H1 (cell line): ENCODE results near the gene KXD1. TPM values are rescaled to one million over a fixed set of nuclear protein-coding genes. Genes with fewer than 3 reads are reported as not detected.

Experiments
- CTCF ChIA-PET: fragments of 300-600 bp; sonication (Branson Sonifier 250); formaldehyde crosslinking; loops from one replicate; lab custom pipeline; 2021; ENCODE audit not compliant: partially characterized antibody; lab: Charles Lee
- POLR2A ChIA-PET: fragments of 300-600 bp; sonication (Branson Sonifier 250); formaldehyde crosslinking; loops from one replicate; lab custom pipeline; 2021; ENCODE audit warnings: inconsistent platforms; ENCODE audit not compliant: partially characterized antibody; lab: Charles Lee
- DNase-seq, 2 experiments: peaks; one replicate each; pipeline versions ENCODE4 v3.0.0 to v3.0.0-alpha.2; 2010 to 2022; ENCODE audit warnings: low spot score in 2 of 2, low read depth in 1 of 2, mixed read lengths in 1 of 2
- FAIRE-seq: peaks from 2 replicates; lab custom pipeline; 2011; peaks lifted over from hg19 to GRCh38; lab: Jason Lieb, UNC
- H2AFZ ChIP-seq: 2 replicates; pipeline ENCODE4 v1.8.1; 2012; ENCODE audit warnings: low read length, inconsistent platforms
- H2AK5ac ChIP-seq: 2 replicates; pipeline ENCODE4 v1.6.1; 2013; ENCODE audit warnings: low read depth, low read length
- H2BK120ac ChIP-seq: replicated peaks from 2 replicates; pipeline ENCODE3; 2013; ENCODE audit warnings: low read depth, low read length, inconsistent platforms
- H2BK12ac ChIP-seq: 2 replicates; pipeline ENCODE4 v1.6.1; 2013; ENCODE audit warnings: low read depth, low read length
- H2BK15ac ChIP-seq: 2 replicates; pipeline ENCODE4 v1.6.1; 2013; ENCODE audit warnings: low read length
- H2BK20ac ChIP-seq: 2 replicates; pipeline ENCODE4 v1.6.1; 2013; ENCODE audit warnings: low read length
- H2BK5ac ChIP-seq: 2 replicates; pipeline ENCODE4 v1.6.1; 2013; ENCODE audit warnings: low read depth, low read length
- H3K14ac ChIP-seq: 2 replicates; pipeline ENCODE4 v1.6.1; 2013; ENCODE audit warnings: inconsistent platforms; ENCODE audit not compliant: insufficient read length
- H3K18ac ChIP-seq: 2 replicates; pipeline ENCODE4 v1.6.1; 2013; ENCODE audit warnings: low read length; ENCODE audit errors: extremely low read depth
- H3K23ac ChIP-seq: 2 replicates; pipeline ENCODE4 v1.6.1; 2013; ENCODE audit warnings: inconsistent platforms; ENCODE audit not compliant: insufficient read length
- H3K23me2 ChIP-seq: 2 replicates; pipeline ENCODE4 v1.6.1; 2013; ENCODE audit warnings: low read depth, low read length
- H3K27ac ChIP-seq: 2 replicates; pipeline ENCODE4 v1.6.1; 2011; ENCODE audit warnings: low read depth, low read length, inconsistent platforms
- H3K27me3 ChIP-seq, 4 experiments: replicated peaks in 1 of 4; 1 replicate in 1 of 4; 2 replicates in 3 of 4; pipeline versions ENCODE4 v1.6.1 to v1.8.1; 2011 to 2013; ENCODE audit warnings: low read length in 3 of 4, mild to moderate bottlenecking in 3 of 4, inconsistent platforms in 2 of 4, mixed read lengths in 2 of 4, moderate library complexity in 1 of 4; ENCODE audit not compliant: control insufficient read depth in 3 of 4, insufficient read depth in 3 of 4; ENCODE audit errors: extremely low read depth in 1 of 4
- H3K36me3 ChIP-seq, 4 experiments: 2 replicates each; pipeline versions ENCODE4 v1.6.1 to v1.8.1; 2011 to 2013; ENCODE audit warnings: mild to moderate bottlenecking in 4 of 4, low read length in 3 of 4, moderate library complexity in 2 of 4, control low read depth in 1 of 4, inconsistent platforms in 1 of 4; ENCODE audit not compliant: insufficient read depth in 4 of 4, control insufficient read depth in 2 of 4
- H3K4ac ChIP-seq: replicated peaks from 2 replicates; pipeline ENCODE3; 2013; ENCODE audit warnings: low read length, low read depth, mixed read lengths, inconsistent platforms; ENCODE audit not compliant: insufficient read length
- H3K4me1 ChIP-seq, 4 experiments: replicated peaks in 1 of 4; 1 replicate in 1 of 4; 2 replicates in 3 of 4; pipeline versions ENCODE4 v1.6.1 to v1.8.1; 2011 to 2013; ENCODE audit warnings: low read length in 3 of 4, inconsistent platforms in 2 of 4, mixed read lengths in 1 of 4; ENCODE audit not compliant: insufficient read depth in 4 of 4, control insufficient read depth in 3 of 4
- H3K4me2 ChIP-seq, 2 experiments: 2 replicates each; pipeline versions ENCODE4 v1.6.1 to v1.8.1; 2011 to 2013; ENCODE audit warnings: low read depth in 2 of 2, low read length in 2 of 2, control low read depth in 1 of 2, inconsistent platforms in 1 of 2, mild to moderate bottlenecking in 1 of 2; ENCODE audit not compliant: insufficient read depth in 1 of 2
- H3K4me3 ChIP-seq, 4 experiments: fragments of 200-600, 300-600 bp in 1 of 4; sonication (generic), shearing (Covaris generic), sonication (Bioruptor Twin) in 1 of 4; 2 replicates each; pipeline versions ENCODE4 v1.5.1 to v1.8.1; 2011 to 2016; ENCODE audit warnings: low read length in 4 of 4, low read depth in 3 of 4, control low read depth in 2 of 4, inconsistent platforms in 2 of 4, mild to moderate bottlenecking in 2 of 4, mixed read lengths in 1 of 4, moderate library complexity in 1 of 4; ENCODE audit not compliant: insufficient read depth in 2 of 4; ENCODE audit errors: extremely low read depth in 1 of 4
- H3K56ac ChIP-seq: replicated peaks from 2 replicates; pipeline ENCODE3; 2013; ENCODE audit warnings: low read depth, mild to moderate bottlenecking, mixed read lengths, low read length, inconsistent platforms; ENCODE audit not compliant: insufficient read length
- H3K79me1 ChIP-seq: 2 replicates; pipeline ENCODE4 v1.6.1; 2013; ENCODE audit warnings: low read depth, low read length, control low read depth
- H3K79me2 ChIP-seq, 2 experiments: 2 replicates each; pipeline versions ENCODE4 v1.6.1 to v1.8.1; 2012 to 2013; ENCODE audit warnings: low read length in 2 of 2, mild to moderate bottlenecking in 2 of 2, inconsistent platforms in 1 of 2; ENCODE audit not compliant: insufficient read depth in 2 of 2, control insufficient read depth in 1 of 2
- H3K9ac ChIP-seq, 4 experiments: replicated peaks in 1 of 4; 1 replicate in 1 of 4; 2 replicates in 3 of 4; pipeline versions ENCODE4 v1.6.1 to v1.8.1; 2011 to 2013; ENCODE audit warnings: low read depth in 3 of 4, low read length in 3 of 4, control low read depth in 2 of 4, mild to moderate bottlenecking in 2 of 4, moderate library complexity in 2 of 4, inconsistent platforms in 1 of 4; ENCODE audit errors: extremely low read depth in 1 of 4
- H3K9me3 ChIP-seq, 2 experiments: 2 replicates each; pipeline versions ENCODE4 v1.6.1 to v1.8.1; 2012 to 2013; ENCODE audit warnings: mild to moderate bottlenecking in 2 of 2, moderate library complexity in 2 of 2, control low read depth in 1 of 2, inconsistent platforms in 1 of 2, low read depth in 1 of 2, low read length in 1 of 2, mixed read lengths in 1 of 2; ENCODE audit not compliant: insufficient read depth in 2 of 2
- H4K20me1 ChIP-seq, 2 experiments: replicated peaks in 1 of 2; 2 replicates each; pipeline versions ENCODE3 to v1.8.1; 2011 to 2013; ENCODE audit warnings: inconsistent platforms in 2 of 2, low read length in 2 of 2, mild to moderate bottlenecking in 1 of 2; ENCODE audit not compliant: insufficient read depth in 2 of 2, control insufficient read depth in 1 of 2
- H4K5ac ChIP-seq: 2 replicates; pipeline ENCODE4 v1.6.1; 2013; ENCODE audit warnings: low read length, low read depth, mixed read lengths, inconsistent platforms; ENCODE audit not compliant: insufficient read length
- H4K8ac ChIP-seq: 2 replicates; pipeline ENCODE4 v1.8.0; 2013; ENCODE audit warnings: mild to moderate bottlenecking, moderate library complexity, low read length, inconsistent platforms; ENCODE audit not compliant: insufficient read depth; ENCODE audit errors: extremely low read depth
- H4K91ac ChIP-seq: replicated peaks from 2 replicates; pipeline ENCODE3; 2013; ENCODE audit warnings: low read length, mixed read lengths, inconsistent platforms; ENCODE audit not compliant: insufficient read length
- CBX5 ChIP-seq: fragments of 300-800, 300-1000 bp; sonication (generic); IDR thresholded peaks from 2 replicates; pipeline ENCODE4 v1.7.1; 2016; ENCODE audit warnings: antibody characterized with exemption, low read length, low read depth
- CTBP2 ChIP-seq: IDR thresholded peaks from 2 replicates; pipeline ENCODE4 v1.7.0; 2011; ENCODE audit warnings: borderline replicate concordance, mild to moderate bottlenecking, moderate library complexity, mixed read lengths, low read length; ENCODE audit not compliant: insufficient read depth, insufficient read length
- E2F6 ChIP-seq: IDR thresholded peaks from 2 replicates; pipeline ENCODE4 v1.6.1; 2012; ENCODE audit warnings: inconsistent platforms
- KDM1A ChIP-seq: fragments of 200-600, 300-600 bp; sonication (generic); IDR thresholded peaks from 2 replicates; pipeline ENCODE4 v1.7.1; 2016; ENCODE audit warnings: mild to moderate bottlenecking, low read length, borderline replicate concordance
- NANOG ChIP-seq: IDR thresholded peaks from 2 replicates; pipeline ENCODE4 v1.6.1; 2011; ENCODE audit warnings: low read length, low read depth, mild to moderate bottlenecking, inconsistent platforms; ENCODE audit not compliant: insufficient read depth, poor library complexity, severe bottlenecking
- RAD21 ChIP-seq, 2 experiments: IDR thresholded peaks in 1 of 2; conservative IDR thresholded peaks in 1 of 2; 2 replicates each; pipeline ENCODE4 v1.6.1; 2011; ENCODE audit warnings: low read depth in 2 of 2, low read length in 2 of 2, improper control_type of control experiment in 1 of 2, inconsistent platforms in 1 of 2, mild to moderate bottlenecking in 1 of 2, moderate library complexity in 1 of 2
- RXRA ChIP-seq: IDR thresholded peaks from 2 replicates; pipeline ENCODE4 v1.6.1; 2011; ENCODE audit warnings: low read depth, mild to moderate bottlenecking, low read length, moderate library complexity; ENCODE audit not compliant: insufficient read depth
- SP1 ChIP-seq: IDR thresholded peaks from 2 replicates; pipeline ENCODE4 v1.6.1; 2011; ENCODE audit warnings: low read depth, low read length
- SP4 ChIP-seq: IDR thresholded peaks from 2 replicates; pipeline ENCODE4 v1.6.1; 2012; ENCODE audit warnings: low read length, inconsistent platforms
- USF2 ChIP-seq: IDR thresholded peaks from 2 replicates; pipeline ENCODE4 v1.6.1; 2011; ENCODE audit warnings: low read length, improper control_type of control experiment
- WGBS, 2 experiments: shearing (Covaris generic) in 1 of 2; methylation state at CpG; one replicate each; pipeline versions ENCODE4 v1.1.6 to v1.1.7; 2013 to 2015; ENCODE audit warnings: low lambda C conversion rate in 2 of 2, mixed read lengths in 2 of 2, inconsistent platforms in 1 of 2, low coverage in 1 of 2, missing lambda C conversion rate in 1 of 2; ENCODE audit not compliant: insufficient replicate concordance in 2 of 2, insufficient coverage in 1 of 2, insufficient read length in 1 of 2; ENCODE audit errors: extremely low coverage in 1 of 2, missing lambda C conversion rate in 1 of 2; 5-methylcytosine and 5-hydroxymethylcytosine counted together
- polyA plus RNA-seq, 7 experiments: library from polyadenylated mRNA; depleted of rRNA in 3 of 7; stranded (reverse) in 5 of 7; unstranded in 2 of 7; fragments of >200 nt in 5 of 7; fragments of 200-250 nt in 2 of 7; gene quantifications; 1 replicate in 5 of 7; 2 replicates in 1 of 7; 4 replicates in 1 of 7; pipeline versions ENCODE4 v1.2.1 to v1.2.3, GENCODE V29; 2011 to 2013; ENCODE audit warnings: missing spikeins in 2 of 7, mixed read lengths in 2 of 7
- total RNA-seq: library from RNA; stranded (reverse); fragmentation: NEBNext Ultra II Directional; extraction: Animal tissue kit (Norgen Biotek cat#: 25700); gene quantifications from 2 replicates; pipeline ENCODE4 v1.2.1, GENCODE V29; 2021

KXD1 gene
- total and polyA plus RNA-seq, 2 of the 8 experiments (the other 6 are each of a cell fraction or from before 2014, with no cell fraction given) = 115 to 267 TPM

- POLR2A ChIA-PET = interaction anchor here (0.8 to 3.4 kb wide), 2 partner anchors 10 to 27 kb away, joined by 3 to 11 read pairs; partner anchors contain the start of genes REX1BD and UBA52
- Histone ChIP-seq H4K8ac (no peak overlapping the region), H2BK12ac (no peak overlapping the region), H3K56ac (no peak overlapping the region), H3K36me3 (peaks cover 5 to 33% (median 19%) of the 10 kb centered on the region in 4 experiments; a peak in 6 of 8 replicates), H3K9me3 (no peaks in the 10 kb centered on the region), H3K27me3 (no peaks in the 10 kb centered on the region), H3K23ac (no peak overlapping the region), H3K79me2 (peaks cover 0 to 23% of the 10 kb centered on the region in 2 experiments; a peak in 3 of 4 replicates), H3K4me3 (no peak overlapping the region), H4K20me1 (peaks cover 0 to 10% of the 10 kb centered on the region in 2 experiments), H3K79me1 (peaks cover 4% of the 10 kb centered on the region), H3K14ac (no peak overlapping the region), H2BK15ac (no peak overlapping the region), H4K91ac (no peak overlapping the region), H2BK120ac (no peak overlapping the region), H3K4ac (no peak overlapping the region), H2AFZ (no peak overlapping the region), H3K27ac (no peak overlapping the region; the same call in 1 of the 2 replicates), H3K4me1 (no peaks in the 10 kb centered on the region; a peak in 1 of 7 replicates), H3K18ac (no peak overlapping the region), H3K4me2 (no peak overlapping the region), H2AK5ac (no peak overlapping the region), H3K23me2 (no peaks in the 10 kb centered on the region; the same call in 1 of the 2 replicates), H2BK5ac (no peak overlapping the region), H4K5ac (no peak overlapping the region), H3K9ac (no peak overlapping the region), H2BK20ac (no peak overlapping the region)
- no peak for FAIRE-seq
- DNase-seq = no peak
- TF ChIP-seq KDM1A (no peak), CBX5 (no peak), NANOG (no peak), USF2 (no peak), RAD21 (IDR thresholded peaks at IDR 0.05 in 1 of 2, conservative IDR thresholded peaks at IDR 0.05 in 1 of 2; ENCODE audit: low read depth in 2 of 2, low read length in 2 of 2) (no peak), RXRA (no peak), SP1 (no peak), SP4 (no peak), CTBP2 (no peak), E2F6 (no peak)
- CTCF ChIA-PET = interaction anchor here (0.9 to 2.4 kb wide), 3 partner anchors 15 to 93 kb away, joined by 3 to 4 read pairs (median 3); no protein-coding TSS in a partner anchor
- 96% methylated on average over 14 of the region's 14 CpGs; no CpG with 5 or more reads in 1 of the 2 experiments for WGBS, 2 experiments
These were observed 4.4 kb downstream of the KXD1 start for GRCh38 chr19:18562086-18562485.
